Mesangial cell (primary cell): Measurements from ENCODE around the gene ACAD9. TPM values are rescaled to one million over a fixed set of nuclear protein-coding genes. Genes with fewer than 3 reads are reported as not detected.

Experiments
- total RNA-seq: library from RNA; depleted of rRNA; stranded (reverse); fragments of >200 nt; gene quantifications from 2 replicates; pipeline ENCODE4 v1.2.3, GENCODE V29; 2015

The ACAD9 gene
- total RNA-seq, result 26.2 and 47.9 TPM in 2 replicates

DNA sequence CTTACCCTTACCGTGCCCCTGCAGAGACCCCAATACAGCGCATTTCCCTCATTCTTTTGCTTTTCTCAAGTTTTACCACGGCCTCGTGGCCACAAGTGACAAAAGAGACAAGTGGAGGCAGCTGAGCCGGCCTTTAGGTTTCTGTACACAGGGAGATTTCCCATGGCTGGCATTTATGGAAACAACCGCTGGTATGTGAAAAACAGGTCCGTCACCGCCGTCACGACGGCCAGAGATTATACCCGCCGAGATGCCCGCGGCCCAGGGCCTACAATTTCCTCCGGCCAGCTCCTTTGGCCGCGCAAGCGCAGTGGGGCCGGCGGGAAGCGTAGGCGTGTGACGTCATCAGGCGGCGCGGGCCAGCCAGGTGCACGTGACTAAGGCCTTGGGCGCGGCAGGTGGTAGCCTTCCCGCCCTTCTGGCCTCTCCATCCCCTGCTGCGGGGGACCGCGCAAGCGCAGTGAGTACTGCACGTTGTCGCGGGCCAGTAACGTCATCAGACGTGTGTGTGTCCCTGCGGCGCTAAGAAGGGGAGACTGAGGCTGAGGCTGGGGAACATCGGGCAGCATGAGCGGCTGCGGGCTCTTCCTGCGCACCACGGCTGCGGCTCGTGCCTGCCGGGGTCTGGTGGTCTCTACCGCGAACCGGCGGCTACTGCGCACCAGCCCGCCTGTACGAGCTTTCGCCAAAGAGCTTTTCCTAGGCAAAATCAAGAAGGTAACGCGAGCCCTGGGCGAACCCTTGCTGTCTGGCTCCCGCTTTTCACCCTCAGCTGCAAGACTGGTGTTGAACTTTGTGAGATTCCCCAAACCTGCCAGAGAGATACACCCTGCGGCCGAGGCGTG lies at the start of gene ACAD9:
Gene ACAD9 (plus strand): TSS at position 496 of the 845 bp plus-strand sequence. CDS start 72 bp downstream, at position 568.

Other genes starting within 250 kb of the ACAD9 start
- 221 and 329 TPM in 2 replicates for gene RPN1, start 228.8 kb upstream of the ACAD9 start, total RNA-seq
- 65.5 and 71.1 TPM in 2 replicates for gene RAB7A, start 153.4 kb upstream of the ACAD9 start, total RNA-seq
- not detected in 2 replicates for gene CFAP92, start 114.5 kb downstream of the ACAD9 start, total RNA-seq
- not detected in 2 replicates for gene EFCC1, start 121.7 kb downstream of the ACAD9 start, total RNA-seq
- not detected in 2 replicates for gene GP9, start 181.2 kb downstream of the ACAD9 start, total RNA-seq
- 21.0 and 28.6 TPM in 2 replicates for gene RAB43, start 242.2 kb downstream of the ACAD9 start, total RNA-seq